Stimulated activated CD4-positive, alpha-beta T cell treated with anti-CD3 and anti-CD28 coated beads, Interleukin-2, amount 100 ng/mL, for 4 hours (primary cell): ENCODE measurements around the gene SSH3.

Experiments
- DNase-seq: peaks from one replicate; pipeline ENCODE4 v3.0.0-alpha.2; 2020; ENCODE audit warnings: low read depth

The SSH3 gene

GRCh38 chr11:67280341-67280787 is 23.0 kb upstream of the SSH3 start:
- DNase-seq = no peak

GRCh38 chr11:67280788-67281551 is 22.4 kb upstream of the SSH3 start:
- no peak for DNase-seq

GRCh38 chr11:67281552-67282150 is 21.7 kb upstream of the SSH3 start:
- no peak for DNase-seq

GRCh38 chr11:67282155-67282875 is 21.0 kb upstream of the SSH3 start:
- DNase-seq = no peak

GRCh38 chr11:67282876-67283371 is 20.4 kb upstream of the SSH3 start:
- no peak for DNase-seq

GRCh38 chr11:67283481-67283963 is 19.8 kb upstream of the SSH3 start:
- no peak for DNase-seq

- no peak for DNase-seq
Observed at GRCh38 chr11:67284811-67285540, 18.4 kb upstream of the SSH3 start.

GRCh38 chr11:67285541-67286498 is 17.5 kb upstream of the SSH3 start:
- no peak for DNase-seq

GRCh38 chr11:67286621-67287333 is 16.6 kb upstream of the SSH3 start:
- DNase-seq = no peak

GRCh38 chr11:67287355-67288197 is 15.8 kb upstream of the SSH3 start:
- DNase-seq = no peak

GRCh38 chr11:67288198-67288451 is 15.2 kb upstream of the SSH3 start:
- no peak for DNase-seq

- DNase-seq = peak; percentile 76
Observed at GRCh38 chr11:67288452-67289225, 14.7 kb upstream of the SSH3 start.

GRCh38 chr11:67289226-67289650 is 14.1 kb upstream of the SSH3 start, which contains the start of gene ANKRD13D:
Gene ANKRD13D (plus strand): TSS chr11:67289303. CDS start chr11:67289461, 158 bp downstream.
- DNase-seq = no peak

GRCh38 chr11:67289651-67290479 is 13.5 kb upstream of the SSH3 start:
- DNase-seq = no peak

- no peak for DNase-seq
Observed at GRCh38 chr11:67290801-67291200, 12.5 kb upstream of the SSH3 start.

GRCh38 chr11:67291481-67292381 is 11.6 kb upstream of the SSH3 start:
- DNase-seq = no peak

GRCh38 chr11:67292671-67293070 is 10.7 kb upstream of the SSH3 start:
- DNase-seq = no peak
